Body of pancreas (tissue), 4 donors: ENCODE measurements around the gene ADPRM.

ENCODE experiments used
- POLR2A ChIP-seq, 3 donors: fragments of 450-650 bp; IDR thresholded peaks; one replicate each; pipeline ENCODE4 v1.6.1; 2016; ENCODE audit warnings: antibody characterized with exemption in 3 of 3, mild to moderate bottlenecking in 2 of 3
- TF ChIP-seq, protein P1 (sequence below), 7 experiments: fragments of 450-650 bp in 4 of 7; fragments of 200-600 bp in 3 of 7; sonication (generic) in 3 of 7; IDR thresholded peaks; one replicate each; pipeline ENCODE4 v1.5.1; 2016 to 2019; ENCODE audit warnings: antibody characterized with exemption in 7 of 7

DNA sequence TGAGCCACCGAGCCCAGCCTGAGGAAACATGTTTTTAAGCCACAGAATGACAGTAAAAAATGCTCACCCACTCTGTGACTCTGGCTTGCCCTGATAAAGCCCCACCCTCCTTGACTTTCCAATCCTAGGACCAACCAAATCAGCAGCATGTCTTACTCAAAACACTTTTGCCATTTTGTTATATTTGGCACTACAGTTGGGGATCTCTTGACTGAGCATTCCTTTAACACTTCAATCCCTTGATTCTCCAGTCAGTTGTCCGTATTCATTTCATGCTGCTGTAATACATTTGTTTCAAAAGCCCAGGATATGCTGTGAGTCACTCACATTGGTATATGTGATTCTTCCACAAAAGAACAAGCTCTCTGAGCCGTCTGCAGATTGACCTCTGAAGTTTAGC is 48.4 kb upstream of the ADPRM start:
- TF ChIP-seq, protein P1, sequence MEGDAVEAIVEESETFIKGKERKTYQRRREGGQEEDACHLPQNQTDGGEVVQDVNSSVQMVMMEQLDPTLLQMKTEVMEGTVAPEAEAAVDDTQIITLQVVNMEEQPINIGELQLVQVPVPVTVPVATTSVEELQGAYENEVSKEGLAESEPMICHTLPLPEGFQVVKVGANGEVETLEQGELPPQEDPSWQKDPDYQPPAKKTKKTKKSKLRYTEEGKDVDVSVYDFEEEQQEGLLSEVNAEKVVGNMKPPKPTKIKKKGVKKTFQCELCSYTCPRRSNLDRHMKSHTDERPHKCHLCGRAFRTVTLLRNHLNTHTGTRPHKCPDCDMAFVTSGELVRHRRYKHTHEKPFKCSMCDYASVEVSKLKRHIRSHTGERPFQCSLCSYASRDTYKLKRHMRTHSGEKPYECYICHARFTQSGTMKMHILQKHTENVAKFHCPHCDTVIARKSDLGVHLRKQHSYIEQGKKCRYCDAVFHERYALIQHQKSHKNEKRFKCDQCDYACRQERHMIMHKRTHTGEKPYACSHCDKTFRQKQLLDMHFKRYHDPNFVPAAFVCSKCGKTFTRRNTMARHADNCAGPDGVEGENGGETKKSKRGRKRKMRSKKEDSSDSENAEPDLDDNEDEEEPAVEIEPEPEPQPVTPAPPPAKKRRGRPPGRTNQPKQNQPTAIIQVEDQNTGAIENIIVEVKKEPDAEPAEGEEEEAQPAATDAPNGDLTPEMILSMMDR (IDR thresholded peaks at IDR 0.05): no peak
- no peak for TF ChIP-seq POLR2A (IDR thresholded peaks at IDR 0.05)
